Activated effector memory CD4-positive, alpha-beta T cell treated with Interleukin-2 at 50 U/mL for 16 hours (primary cell): ENCODE data around the gene OR2AP1.
"Not testable (repeated sequence)": the region's sequence is repeated elsewhere in the genome, so short reads cannot be mapped to it uniquely, and the experiment has no call there.

ENCODE experiments used
- DNase-seq: peaks from one replicate; pipeline ENCODE4 v3.0.0-alpha.2; 2020

The OR2AP1 gene

DNA sequence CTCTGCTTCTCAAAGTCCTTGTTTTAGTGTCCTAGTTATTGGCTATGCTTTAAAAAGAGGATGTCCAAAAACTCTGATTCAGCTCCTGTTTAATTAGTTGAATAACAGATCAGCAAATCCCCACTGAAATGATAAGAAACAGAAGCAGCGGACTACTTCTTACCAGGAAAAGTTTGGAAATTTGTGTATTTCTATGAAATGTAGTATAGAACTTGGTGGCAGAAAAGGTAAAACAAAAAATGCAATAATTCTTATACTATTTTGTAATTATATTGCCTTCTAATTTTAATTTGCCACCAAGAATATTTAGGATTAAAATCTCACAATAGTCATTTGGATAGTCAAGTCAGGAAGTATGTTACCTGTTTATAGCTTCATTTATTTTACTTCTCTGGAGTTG is at the start of gene OR2AP1:
Gene OR2AP1 (plus strand): TSS at position 301 of the 400 bp plus-strand sequence. CDS start 1,947 bp downstream, outside the sequence.
- DNase-seq, result no peak

DNA sequence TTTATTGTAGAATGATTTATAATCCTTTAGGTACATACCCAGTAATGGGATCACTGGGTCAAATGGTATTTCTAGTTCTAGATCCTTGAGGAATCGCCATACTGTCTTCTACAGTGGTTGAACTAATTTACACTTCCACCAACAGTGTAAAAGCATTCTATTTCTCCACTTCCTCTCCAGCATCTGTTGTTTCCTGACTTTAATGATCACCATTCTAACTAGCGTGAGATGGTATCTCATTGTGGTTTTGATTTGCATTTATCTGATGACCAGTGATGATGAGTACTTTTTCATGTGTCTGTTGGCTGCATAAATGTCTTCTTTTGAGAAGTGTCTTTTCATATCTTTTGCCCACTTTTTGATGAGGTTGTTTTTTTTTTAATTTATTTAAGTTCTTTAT is 24.0 kb upstream of the OR2AP1 start:
- DNase-seq, result not testable (repeated sequence)

DNA sequence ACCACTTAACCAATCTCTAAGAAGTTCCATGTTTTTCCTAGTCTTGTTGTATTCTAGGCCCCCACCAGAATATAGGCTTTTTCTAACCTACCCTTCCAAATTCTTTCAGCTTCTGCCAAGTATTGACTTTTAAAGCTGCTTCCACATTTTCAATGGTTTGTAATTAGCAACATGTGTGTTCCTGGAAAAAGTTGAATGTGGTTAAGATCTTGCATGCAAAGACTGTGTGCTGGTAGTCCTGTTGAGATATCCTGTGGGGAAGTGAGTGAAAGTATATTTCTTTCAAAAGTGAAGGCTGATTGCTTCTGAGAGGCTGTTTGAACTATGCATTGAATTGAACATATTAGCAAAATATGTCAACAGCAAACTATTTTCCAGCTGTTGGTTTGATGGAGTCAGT is 23.5 kb upstream of the OR2AP1 start:
- no peak for DNase-seq

DNA sequence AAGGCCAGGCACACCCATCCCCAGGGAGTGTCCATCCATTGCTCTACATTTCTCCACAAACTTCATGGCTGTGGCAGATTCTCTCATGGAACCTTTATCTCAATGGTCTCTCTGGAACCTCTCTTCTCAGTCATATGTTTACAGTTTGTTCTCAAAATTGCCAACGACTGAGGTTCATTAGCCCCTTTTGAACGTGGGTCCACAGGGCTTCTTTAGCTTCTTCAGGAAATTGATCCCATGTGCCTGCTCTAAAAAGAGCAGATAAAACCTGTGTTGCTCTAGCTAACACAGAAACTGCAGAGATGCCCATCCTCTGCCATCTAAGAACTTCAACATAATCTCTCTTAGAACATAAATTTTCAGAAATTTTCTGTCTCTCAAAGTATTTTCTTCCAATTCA is 23.0 kb upstream of the OR2AP1 start, which contains the start of gene OR6C4:
Gene OR6C4 (plus strand): TSS at position 301 of the 400 bp plus-strand sequence. CDS start 1,625 bp downstream, outside the sequence.
- no peak for DNase-seq

DNA sequence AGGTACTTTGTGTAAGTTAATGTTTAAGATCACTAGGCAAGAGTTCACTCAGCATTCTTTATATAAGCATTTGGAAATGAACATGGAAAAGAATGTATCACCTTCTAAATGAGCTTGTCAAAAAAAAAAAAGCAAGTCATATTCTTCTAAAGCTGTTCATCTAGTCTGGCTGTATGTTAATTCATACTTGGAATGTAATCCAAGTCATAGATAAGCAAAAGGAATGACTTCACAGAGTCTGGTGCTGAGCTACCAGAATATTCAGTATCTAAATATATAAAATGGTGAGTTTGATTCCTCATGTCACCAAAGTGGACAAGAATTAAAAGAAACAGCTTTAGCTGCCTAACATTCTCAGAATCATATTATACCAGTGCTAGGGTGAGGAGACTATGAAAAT is 18.0 kb upstream of the OR2AP1 start:
- no peak for DNase-seq

DNA sequence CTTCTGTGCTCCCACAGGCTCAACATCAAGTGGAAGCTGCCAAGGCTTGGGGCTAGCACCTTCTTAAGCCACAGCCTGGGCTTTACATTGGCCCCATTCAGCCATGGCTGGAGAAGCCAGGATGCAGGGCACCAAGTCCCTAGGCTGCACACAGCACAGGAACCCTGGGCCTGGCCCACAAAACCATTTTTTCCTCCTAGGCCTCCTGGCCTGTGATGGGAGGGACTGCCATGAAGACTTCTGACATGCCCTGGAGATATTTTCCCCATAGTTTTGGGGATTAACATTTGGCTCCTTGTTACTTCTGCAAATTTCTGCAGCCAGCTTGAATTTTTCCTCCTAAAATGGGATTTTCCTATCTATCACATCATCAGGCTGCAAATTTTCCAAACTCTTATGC is 2.2 kb upstream of the OR2AP1 start:
- not testable (repeated sequence) for DNase-seq

DNA sequence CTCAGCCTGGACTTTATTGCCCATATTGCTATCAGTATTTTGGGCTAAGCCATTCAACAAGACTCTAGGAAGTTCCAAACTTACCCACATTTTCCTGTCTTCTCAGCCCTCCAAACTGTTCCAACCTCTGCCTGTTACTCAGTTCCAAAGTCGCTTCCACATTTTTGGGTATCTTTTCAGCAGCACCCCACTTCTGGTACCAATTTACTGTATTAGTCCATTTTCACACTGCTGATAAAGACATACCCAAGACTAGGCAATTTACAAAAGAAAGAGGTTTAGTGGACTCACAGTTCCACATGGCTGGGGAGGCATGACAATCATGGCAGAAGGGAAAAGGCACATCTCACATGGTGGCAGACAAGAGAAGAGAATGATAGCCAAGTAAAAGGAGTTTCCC is 1.6 kb upstream of the OR2AP1 start:
- DNase-seq, result not testable (repeated sequence)

DNA sequence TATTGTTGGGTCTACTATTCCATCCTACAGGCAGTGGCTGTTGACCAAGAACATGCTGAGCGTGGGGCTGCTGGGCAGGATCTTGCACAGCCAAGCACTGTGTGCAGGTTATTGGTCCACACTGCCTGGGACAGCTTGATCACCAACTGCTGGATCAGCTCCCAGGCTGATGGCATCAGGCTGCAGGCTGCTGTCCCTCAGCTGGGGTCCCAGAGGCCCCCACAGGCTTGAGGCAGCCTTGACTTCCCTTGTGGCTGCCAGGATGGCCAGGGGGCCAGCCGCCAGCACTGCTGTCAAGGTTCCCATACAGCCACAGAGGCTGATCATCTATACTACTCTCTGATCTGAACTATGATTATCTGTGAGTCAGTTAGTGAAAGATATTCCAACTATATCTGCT is 9.8 kb downstream of the OR2AP1 start:
- DNase-seq, result no peak

DNA sequence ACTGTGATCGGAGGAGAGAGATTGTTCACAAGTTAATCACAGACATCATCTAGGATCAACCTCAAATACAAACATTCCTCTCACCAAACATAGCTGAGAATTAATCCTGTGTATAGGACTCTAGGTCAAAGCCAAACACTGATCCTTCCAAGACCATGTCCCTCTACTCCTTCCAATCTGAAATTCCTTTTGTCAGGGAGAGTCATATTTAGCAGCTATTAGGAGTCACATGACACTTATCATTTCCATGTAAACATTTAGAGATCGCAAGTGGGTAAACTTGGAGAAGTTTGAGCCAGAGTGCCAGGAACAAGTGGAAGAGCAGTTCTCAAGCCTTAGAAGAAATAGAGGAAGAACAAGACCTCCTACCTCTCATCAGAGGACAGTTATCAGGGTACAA is 13.5 kb downstream of the OR2AP1 start:
- no peak for DNase-seq

DNA sequence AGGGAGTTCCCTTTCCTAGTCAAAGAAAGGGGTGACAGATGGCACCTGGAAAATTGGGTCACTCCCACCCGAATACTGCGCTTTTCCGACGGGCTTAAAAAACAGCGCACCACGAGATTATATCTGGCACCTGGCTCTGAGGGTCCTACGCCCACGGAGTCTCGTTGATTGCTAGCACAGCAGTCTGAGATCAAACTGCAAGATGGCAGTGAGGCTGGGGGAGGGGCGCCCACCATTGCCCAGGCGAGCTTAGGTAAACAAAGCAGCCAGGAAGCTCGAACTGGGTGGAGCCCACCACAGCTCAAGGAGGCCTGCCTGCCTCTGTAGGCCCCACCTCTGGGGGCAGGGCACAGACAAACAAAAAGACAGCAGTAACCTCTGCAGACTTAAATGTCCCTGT is 17.9 kb downstream of the OR2AP1 start:
- DNase-seq, result not testable (repeated sequence)

DNA sequence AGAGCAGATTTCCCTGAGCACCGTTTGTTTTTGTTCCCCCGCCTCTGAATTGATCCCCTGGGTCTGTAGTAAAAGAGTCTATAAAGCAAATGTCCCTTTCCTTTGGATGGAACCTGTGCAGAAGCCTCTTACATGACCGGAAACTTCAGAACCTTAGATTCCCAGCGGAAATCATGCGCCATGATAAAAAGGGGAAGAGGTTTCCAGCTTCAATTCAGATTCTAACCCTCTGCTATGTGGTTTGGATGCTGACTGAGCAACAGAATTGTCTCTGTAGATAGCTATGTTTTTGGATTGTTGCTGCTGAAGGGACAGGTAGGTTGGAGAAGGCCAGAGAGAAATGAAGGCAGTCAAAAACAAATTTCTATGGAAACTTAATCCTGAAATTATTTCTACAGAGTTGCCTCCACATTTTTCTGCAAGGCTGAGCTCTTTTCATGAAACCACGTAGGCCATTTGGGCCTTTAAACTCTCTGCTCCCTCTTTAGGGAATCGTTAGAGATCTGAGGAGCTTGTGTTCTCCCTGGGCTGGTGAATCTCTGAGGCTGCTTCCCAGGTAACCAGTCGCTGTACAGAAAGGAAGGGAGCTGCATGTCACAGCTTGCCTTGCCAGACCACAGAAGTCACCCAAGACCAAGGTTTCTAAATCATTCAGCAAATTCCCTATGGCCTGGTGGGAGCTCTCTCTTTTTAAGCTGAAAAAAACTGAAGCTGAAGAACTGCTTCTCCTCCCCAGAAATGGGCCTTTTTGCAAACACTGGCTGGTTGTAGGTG is 35.7 kb downstream of the OR2AP1 start:
- no peak for DNase-seq

DNA sequence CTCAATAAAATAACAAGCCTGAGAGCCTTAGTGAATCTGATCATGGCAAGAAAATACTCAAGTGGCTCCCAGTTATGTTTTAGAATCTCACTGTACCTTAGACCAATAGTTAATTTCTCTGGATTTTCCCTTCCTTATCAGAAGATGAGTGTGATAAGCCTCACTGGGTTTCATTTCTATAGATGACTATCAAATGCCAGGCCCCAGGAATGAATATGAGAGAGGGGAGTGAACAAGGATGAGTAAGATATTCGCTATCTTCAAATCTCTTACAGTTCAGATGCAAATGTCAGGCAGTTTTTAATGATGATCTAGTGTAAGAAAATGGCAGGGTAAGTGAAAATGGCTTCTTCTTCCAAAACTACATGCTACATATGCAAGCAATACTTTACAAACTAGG is 38.3 kb downstream of the OR2AP1 start:
- no peak for DNase-seq

DNA sequence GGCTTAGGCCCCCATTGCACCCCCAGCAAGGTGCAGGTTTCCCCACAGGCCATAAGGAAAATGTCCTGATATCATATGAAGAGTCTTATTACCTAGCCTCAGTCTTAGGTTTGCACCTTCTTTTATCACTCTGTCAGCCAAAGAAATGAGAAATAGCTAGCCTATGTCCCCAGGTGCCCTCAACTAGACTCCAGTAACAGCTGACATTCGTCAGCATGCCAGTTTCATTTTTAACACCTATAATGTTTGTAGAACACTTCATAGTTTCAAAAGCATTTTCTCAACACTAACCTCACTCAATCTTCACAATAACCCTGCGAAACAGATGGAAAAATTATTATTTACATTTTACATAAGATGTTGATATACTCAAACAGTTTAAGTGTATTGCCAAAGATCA is 40.4 kb downstream of the OR2AP1 start:
- no peak for DNase-seq

DNA sequence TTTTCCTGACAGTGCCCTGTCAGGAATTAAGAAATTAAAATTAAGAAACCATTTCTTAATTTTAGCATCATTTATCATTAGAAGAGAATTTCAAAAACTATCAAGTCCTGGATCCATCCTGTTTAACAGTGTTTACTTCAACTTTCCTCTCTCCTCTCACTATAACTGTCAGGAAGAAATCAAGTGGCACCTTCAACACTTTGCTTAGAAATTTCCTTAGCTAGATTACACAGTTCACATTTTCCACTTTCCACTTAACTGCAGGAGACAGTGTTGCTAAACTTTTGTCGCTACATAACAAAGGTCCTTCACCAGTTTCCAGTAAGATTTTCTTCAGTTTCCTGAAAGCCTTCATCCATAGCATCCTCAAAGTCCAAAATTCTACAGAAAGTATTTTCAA is 42.5 kb downstream of the OR2AP1 start:
- DNase-seq, result no peak

DNA sequence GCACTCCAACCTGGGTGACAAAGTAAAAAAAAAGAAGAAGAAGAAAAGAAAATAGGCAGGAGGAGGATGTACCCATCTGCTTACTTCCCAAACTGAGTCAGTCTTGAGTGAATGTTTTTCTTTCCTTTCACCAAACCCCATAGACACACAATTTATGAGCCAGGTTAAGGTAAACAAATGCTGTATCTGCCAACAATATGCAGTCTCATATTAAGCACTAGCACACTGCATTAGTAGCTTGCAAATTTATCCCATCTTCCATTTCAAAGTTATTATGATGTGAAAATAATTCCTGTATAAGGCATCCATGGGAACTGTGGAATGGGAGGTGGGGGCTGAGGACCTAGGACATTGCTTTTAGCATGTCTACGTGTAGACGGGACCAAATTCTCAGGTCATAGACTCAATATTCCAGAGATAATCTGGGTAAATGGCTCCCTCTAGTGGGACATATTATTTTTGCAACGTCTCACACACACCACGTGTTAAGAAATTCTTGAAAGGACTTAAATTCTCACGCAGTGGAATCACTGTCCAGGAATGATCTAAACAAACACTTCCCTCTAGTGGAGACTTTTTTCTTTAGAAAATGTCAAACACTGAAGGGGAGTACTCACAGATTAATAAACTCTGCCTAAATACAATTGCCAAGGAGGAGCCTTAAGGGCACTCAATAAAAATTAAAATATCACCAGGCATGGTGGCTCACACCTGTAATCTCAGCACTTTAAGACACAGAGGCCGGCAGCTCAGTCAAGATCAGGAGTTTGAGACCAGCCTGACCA is 47.3 kb downstream of the OR2AP1 start:
- DNase-seq, result no peak

DNA sequence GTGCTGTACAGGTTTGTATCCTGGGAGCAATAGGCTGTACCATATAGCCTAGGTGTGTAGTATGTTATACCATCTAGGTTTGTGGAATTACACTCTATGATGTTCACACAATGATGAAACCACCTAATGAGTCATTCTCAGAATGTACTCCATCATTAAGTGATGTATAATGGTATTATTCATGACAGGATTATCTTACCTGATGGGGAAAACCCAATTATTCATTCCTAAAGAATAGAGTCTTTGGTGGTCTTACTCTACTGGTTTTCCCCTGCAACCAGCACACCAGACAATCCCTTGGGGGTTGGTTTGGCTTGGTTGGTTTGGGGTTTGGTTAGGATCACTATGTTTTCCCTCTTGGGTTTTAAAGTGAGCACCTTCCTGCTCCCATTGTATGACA is 51.8 kb downstream of the OR2AP1 start:
- no peak for DNase-seq
